22Rv1 (cell line): Measurements from ENCODE around the gene NAALADL1.
"Not testable (repeated sequence)": the region's sequence is repeated elsewhere in the genome, so short reads cannot be mapped to it uniquely, and the experiment has no call there.

Experiments
- H3K27ac ChIP-seq: fragments of 450-650 bp; 2 replicates; pipeline ENCODE4 v1.5.1; 2017
- CTCF ChIP-seq: fragments of 450-650 bp; IDR thresholded peaks from 2 replicates; pipeline ENCODE4 v1.5.1; 2017; ENCODE audit warnings: mild to moderate bottlenecking
- ZFX ChIP-seq: fragments of 450-650 bp; IDR thresholded peaks from 2 replicates; pipeline ENCODE4 v1.6.1; 2017; ENCODE audit warnings: antibody characterized with exemption, borderline replicate concordance

The NAALADL1 gene

GRCh38 chr11:65013130-65013887, 45.0 kb downstream of the NAALADL1 start:
- no peak for TF ChIP-seq ZFX
- peak overlapping the region; percentile 83 for H3K27ac ChIP-seq

DNA sequence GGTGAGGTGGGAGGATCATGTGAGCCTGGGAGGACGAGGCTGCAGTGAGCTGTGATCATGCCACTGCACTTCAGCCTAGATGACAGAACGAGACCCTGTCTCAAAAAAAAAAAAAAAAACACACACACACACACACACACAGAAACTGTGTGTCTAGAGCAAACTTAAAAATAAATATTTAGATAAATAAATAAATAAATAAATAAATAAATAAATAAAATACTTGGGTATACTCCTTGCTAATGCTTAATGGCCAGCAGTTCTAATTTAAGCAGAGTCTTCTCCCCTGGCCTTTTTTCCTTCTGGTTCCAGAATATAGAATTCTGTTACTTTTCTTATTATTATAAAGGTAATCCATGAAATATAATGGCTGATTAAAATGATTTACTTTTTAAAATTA, 49.5 kb downstream of the NAALADL1 start:
- no peak overlapping the region for H3K27ac ChIP-seq
- no peak for TF ChIP-seq ZFX
- no peak for TF ChIP-seq CTCF

DNA sequence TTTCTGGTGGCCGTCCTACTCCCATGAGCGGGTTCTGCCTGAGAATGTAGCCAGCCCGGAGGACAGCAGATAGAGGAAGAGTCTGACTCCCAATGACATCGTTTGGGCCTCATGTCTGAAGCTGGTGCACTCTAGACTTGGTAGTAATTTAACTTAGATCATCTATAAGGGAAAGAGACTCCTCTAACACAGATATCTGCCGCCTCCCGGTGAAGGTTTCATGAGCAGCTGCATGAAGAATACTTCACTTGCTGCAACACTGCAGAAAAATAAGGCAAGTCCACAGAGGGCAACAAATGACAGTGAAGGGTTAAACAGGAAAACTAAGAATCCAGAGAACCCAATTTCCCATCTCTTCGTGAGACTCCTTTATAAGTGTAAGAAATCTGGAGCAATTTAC, 50.3 kb downstream of the NAALADL1 start:
- H3K27ac ChIP-seq = no peak overlapping the region
- no peak for TF ChIP-seq CTCF
- TF ChIP-seq ZFX = no peak

- not testable (repeated sequence) for H3K27ac ChIP-seq
These were observed 54.4 kb downstream of the NAALADL1 start for GRCh38 chr11:65003968-65004367.

- no peak overlapping the region for H3K27ac ChIP-seq
- TF ChIP-seq CTCF (no peak), ZFX (no peak)
These were observed 55.1 kb downstream of the NAALADL1 start for GRCh38 chr11:65003282-65003681.

- H3K27ac ChIP-seq = no peak overlapping the region
- TF ChIP-seq CTCF (no peak), ZFX (no peak)
These were observed 55.6 kb downstream of the NAALADL1 start for GRCh38 chr11:65002706-65003105.

- H3K27ac ChIP-seq = peak overlapping the region; percentile 58
- TF ChIP-seq CTCF = no peak
- no peak for TF ChIP-seq ZFX
These were observed 58.9 kb downstream of the NAALADL1 start for GRCh38 chr11:64999478-64999877.

- no peak for TF ChIP-seq ZFX
- no peak for TF ChIP-seq CTCF
- H3K27ac ChIP-seq = peak overlapping the region; percentile 58
These were observed 59.5 kb downstream of the NAALADL1 start for GRCh38 chr11:64998690-64999431.
